ENCODE measurements around the gene MAGI3.

The MAGI3 gene

GRCh38 chr1:113519556-113519955 is 129.2 kb downstream of the MAGI3 start:
- H3K4me3 ChIP-seq (ENCODE audit: low read depth, low read length), result no peak overlapping the region
- DNase-seq, result no peak
- H3K27ac ChIP-seq, result no peak overlapping the region
- H3K27me3 ChIP-seq (ENCODE audit: insufficient read depth, low read depth, severe bottlenecking), result no peaks in the 10 kb centered on the region
- H3K9me3 ChIP-seq (ENCODE audit: severe bottlenecking), result peaks cover 4% of the 10 kb centered on the region
- H3K36me3 ChIP-seq, result no peaks in the 10 kb centered on the region
- TF ChIP-seq CTCF (IDR thresholded peaks at IDR 0.05; ENCODE audit: low read depth, low read length), result no peak

GRCh38 chr1:113530021-113530420 is 139.7 kb downstream of the MAGI3 start:
- Histone ChIP-seq H3K9me3 (ENCODE audit: severe bottlenecking) (no peaks in the 10 kb centered on the region), H3K27ac (no peak overlapping the region), H3K36me3 (no peaks in the 10 kb centered on the region), H3K27me3 (ENCODE audit: insufficient read depth, low read depth, severe bottlenecking) (no peaks in the 10 kb centered on the region), H3K4me3 (ENCODE audit: low read depth, low read length) (no peak overlapping the region)
- no peak for TF ChIP-seq CTCF (IDR thresholded peaks at IDR 0.05; ENCODE audit: low read depth, low read length)
- no peak for DNase-seq

- no peak for TF ChIP-seq CTCF (IDR thresholded peaks at IDR 0.05; ENCODE audit: low read depth, low read length)
- Histone ChIP-seq H3K27me3 (ENCODE audit: insufficient read depth, low read depth, severe bottlenecking) (no peaks in the 10 kb centered on the region), H3K27ac (no peak overlapping the region), H3K4me3 (ENCODE audit: low read depth, low read length) (no peak overlapping the region), H3K9me3 (ENCODE audit: severe bottlenecking) (no peaks in the 10 kb centered on the region), H3K36me3 (no peaks in the 10 kb centered on the region)
- DNase-seq, result no peak
These were observed 141.0 kb downstream of the MAGI3 start for GRCh38 chr1:113531321-113531720.

GRCh38 chr1:113533061-113533460 is 142.7 kb downstream of the MAGI3 start:
- Histone ChIP-seq H3K9me3 (ENCODE audit: severe bottlenecking) (no peaks in the 10 kb centered on the region), H3K36me3 (no peaks in the 10 kb centered on the region), H3K4me3 (ENCODE audit: low read depth, low read length) (no peak overlapping the region), H3K27ac (no peak overlapping the region), H3K27me3 (ENCODE audit: insufficient read depth, low read depth, severe bottlenecking) (no peaks in the 10 kb centered on the region)
- no peak for DNase-seq
- TF ChIP-seq CTCF (IDR thresholded peaks at IDR 0.05; ENCODE audit: low read depth, low read length), result no peak

- no peak for TF ChIP-seq CTCF (IDR thresholded peaks at IDR 0.05; ENCODE audit: low read depth, low read length)
- Histone ChIP-seq H3K4me3 (ENCODE audit: low read depth, low read length) (no peak overlapping the region), H3K27ac (no peak overlapping the region), H3K27me3 (ENCODE audit: insufficient read depth, low read depth, severe bottlenecking) (no peaks in the 10 kb centered on the region), H3K9me3 (ENCODE audit: severe bottlenecking) (no peaks in the 10 kb centered on the region), H3K36me3 (no peaks in the 10 kb centered on the region)
- peak; percentile 25 for DNase-seq
These were observed 144.0 kb downstream of the MAGI3 start for GRCh38 chr1:113534130-113534817.

GRCh38 chr1:113534875-113535274 is 144.6 kb downstream of the MAGI3 start:
- H3K9me3 ChIP-seq (ENCODE audit: severe bottlenecking), result no peaks in the 10 kb centered on the region
- H3K27me3 ChIP-seq (ENCODE audit: insufficient read depth, low read depth, severe bottlenecking), result no peaks in the 10 kb centered on the region
- H3K36me3 ChIP-seq, result no peaks in the 10 kb centered on the region
- H3K27ac ChIP-seq, result no peak overlapping the region
- H3K4me3 ChIP-seq (ENCODE audit: low read depth, low read length), result no peak overlapping the region
- no peak for DNase-seq
- TF ChIP-seq CTCF (IDR thresholded peaks at IDR 0.05; ENCODE audit: low read depth, low read length), result no peak
